GM23338 (cell line): ENCODE measurements around the gene TFDP1. TPM values are rescaled to one million over a fixed set of nuclear protein-coding genes. Genes with fewer than 3 reads are reported as not detected.

Source experiments
- ATAC-seq: fragments of 200-7000 bp; cut with Tn5 transposase; 3 replicates; pipeline ENCODE4 v1.9.1; 2020
- DNase-seq: peaks from one replicate; pipeline ENCODE4 v3.0.0-alpha.2; 2015; ENCODE audit warnings: low spot score
- H2AFZ ChIP-seq: fragments of 200-600 bp; sonication (generic); 2 replicates; pipeline ENCODE4 v1.8.0; 2016; ENCODE audit warnings: antibody characterized with exemption, mild to moderate bottlenecking, moderate library complexity
- H3F3A ChIP-seq: fragments of 200-600 bp; sonication (generic); replicated peaks from 2 replicates; pipeline ENCODE4 v1.8.0; 2017; ENCODE audit warnings: antibody characterized with exemption, mixed run types, low read depth
- H3K27ac ChIP-seq: fragments of 200-600 bp; sonication (generic); 2 replicates; pipeline ENCODE4 v1.6.1; 2016; ENCODE audit warnings: low read depth
- H3K27me3 ChIP-seq: fragments of 200-600 bp; sonication (generic); 2 replicates; pipeline ENCODE4 v1.8.0; 2016; ENCODE audit warnings: mild to moderate bottlenecking, mixed run types, moderate library complexity; ENCODE audit not compliant: insufficient read depth
- H3K36me3 ChIP-seq: fragments of 200-600 bp; sonication (generic); 2 replicates; pipeline ENCODE4 v1.8.0; 2016; ENCODE audit warnings: mild to moderate bottlenecking; ENCODE audit not compliant: insufficient read depth
- H3K4me1 ChIP-seq: fragments of 200-600 bp; sonication (generic); 2 replicates; pipeline ENCODE4 v1.8.0; 2016; ENCODE audit warnings: mild to moderate bottlenecking, moderate library complexity; ENCODE audit not compliant: insufficient read depth
- H3K4me2 ChIP-seq: fragments of 200-600 bp; sonication (generic); 2 replicates; pipeline ENCODE4 v1.7.1; 2017; ENCODE audit warnings: mixed run types
- H3K4me3 ChIP-seq: fragments of 200-600 bp; sonication (generic); 2 replicates; pipeline ENCODE4 v1.6.1; 2016; ENCODE audit warnings: mixed run types
- H3K79me2 ChIP-seq: fragments of 200-600 bp; sonication (generic); replicated peaks from 2 replicates; pipeline ENCODE4 v1.8.0; 2017; ENCODE audit warnings: mild to moderate bottlenecking; ENCODE audit not compliant: insufficient read depth
- H3K9me2 ChIP-seq: fragments of 200-600 bp; sonication (generic); 2 replicates; pipeline ENCODE4 v1.8.0; 2017; ENCODE audit not compliant: insufficient read depth
- H4K20me1 ChIP-seq: fragments of 200-600 bp; sonication (generic); replicated peaks from 2 replicates; pipeline ENCODE4 v1.8.0; 2017; ENCODE audit warnings: mild to moderate bottlenecking; ENCODE audit not compliant: insufficient read depth
- H3K27ac Mint-ChIP-seq: 2 replicates; pipeline ENCODE4 v1.8.0; 2020; ENCODE audit warnings: inconsistent platforms, mild to moderate bottlenecking, moderate library complexity, mixed read lengths
- H3K27me3 Mint-ChIP-seq: 3 replicates; pipeline ENCODE4 v1.8.0; 2022; ENCODE audit warnings: low read depth, mild to moderate bottlenecking, moderate library complexity, mixed read lengths, inconsistent platforms; ENCODE audit not compliant: insufficient read depth, poor library complexity
- H3K36me3 Mint-ChIP-seq: 3 replicates; pipeline ENCODE4 v1.8.0; 2021; ENCODE audit warnings: low read depth, mild to moderate bottlenecking, inconsistent platforms, moderate library complexity, mixed read lengths
- H3K4me1 Mint-ChIP-seq: 3 replicates; pipeline ENCODE4 v1.8.0; 2020; ENCODE audit warnings: mild to moderate bottlenecking, inconsistent platforms, mixed read lengths
- H3K4me3 Mint-ChIP-seq: 3 replicates; pipeline ENCODE4 v1.8.0; 2021; ENCODE audit warnings: moderate library complexity, mild to moderate bottlenecking, inconsistent platforms, mixed read lengths
- H3K9me3 Mint-ChIP-seq: 3 replicates; pipeline ENCODE4 v1.8.0; 2020; ENCODE audit warnings: moderate library complexity, mild to moderate bottlenecking, inconsistent platforms, mixed read lengths
- CREB1 ChIP-seq: fragments of 250-450 bp; sonication (Bioruptor Pico); IDR thresholded peaks from 2 replicates; pipeline ENCODE4 v1.5.0; 2020; ENCODE audit warnings: low read depth, mild to moderate bottlenecking, moderate library complexity
- ETS1 ChIP-seq: IDR thresholded peaks from 2 replicates; pipeline ENCODE4 v1.6.1; 2016; ENCODE audit warnings: antibody characterized with exemption
- EZH2 ChIP-seq: fragments of 200-600 bp; sonication (generic); IDR thresholded peaks from one replicate; pipeline ENCODE4 v1.8.0; 2017; ENCODE audit warnings: antibody characterized with exemption, mild to moderate bottlenecking, low read depth; ENCODE audit not compliant: unreplicated experiment
- EZH2phosphoT487 ChIP-seq: fragments of 200-600 bp; sonication (generic); IDR thresholded peaks from one replicate; pipeline ENCODE4 v1.8.1; 2018; ENCODE audit warnings: antibody characterized with exemption; ENCODE audit not compliant: unreplicated experiment
- JUNB ChIP-seq: IDR thresholded peaks from one replicate; pipeline ENCODE4 v1.6.1; 2016; ENCODE audit warnings: antibody characterized with exemption; ENCODE audit not compliant: unreplicated experiment
- NANOG ChIP-seq: IDR thresholded peaks from 2 replicates; pipeline ENCODE4 v1.6.1; 2016; ENCODE audit warnings: antibody characterized with exemption, borderline replicate concordance
- POLR2AphosphoS5 ChIP-seq: IDR thresholded peaks from 2 replicates; pipeline ENCODE4 v1.6.1; 2016; ENCODE audit warnings: antibody characterized with exemption, low read depth
- REST ChIP-seq: IDR thresholded peaks from one replicate; pipeline ENCODE4 v1.6.1; 2018; ENCODE audit warnings: antibody characterized with exemption; ENCODE audit not compliant: unreplicated experiment
- STAT1 ChIP-seq: IDR thresholded peaks from one replicate; pipeline ENCODE4 v1.6.1; 2016; ENCODE audit warnings: antibody characterized with exemption; ENCODE audit not compliant: unreplicated experiment
- ZNF114 ChIP-seq: fragments of 250-450 bp; sonication (Bioruptor Pico); IDR thresholded peaks from 2 replicates; pipeline ENCODE4 v1.5.0; 2020; ENCODE audit warnings: mild to moderate bottlenecking, moderate library complexity
- ZNF331 ChIP-seq: fragments of 250-450 bp; sonication (Bioruptor Pico); IDR thresholded peaks from 2 replicates; pipeline ENCODE4 v1.5.0; 2020; ENCODE audit warnings: low read depth, mild to moderate bottlenecking, moderate library complexity
- ZNF462 ChIP-seq: fragments of 250-450 bp; sonication (Bioruptor Pico); IDR thresholded peaks from 2 replicates; pipeline ENCODE4 v1.5.0; 2020; ENCODE audit warnings: mild to moderate bottlenecking, moderate library complexity
- polyA plus RNA-seq: library from polyadenylated mRNA; unstranded; fragments of >200 nt; fragmentation: Nextera tagmentation; extraction: Ambion mirVana; gene quantifications from 2 replicates; pipeline ENCODE4 v1.2.1, GENCODE V29; 2016
- total RNA-seq: library from RNA; depleted of rRNA; stranded (reverse); fragments of >200 nt; shearing (Covaris generic); gene quantifications from 2 replicates; pipeline ENCODE4 v1.2.3, GENCODE V29; 2014
- TF ChIP-seq, protein P1 (sequence below), 2 experiments: fragments of 200-600 bp in 1 of 2; sonication (generic) in 1 of 2; conservative IDR thresholded peaks; 2 replicates each; pipeline versions ENCODE4 v1.5.1 to v1.6.1; 2016 to 2017; ENCODE audit warnings: antibody characterized with exemption in 2 of 2, low read depth in 2 of 2, mild to moderate bottlenecking in 2 of 2, moderate library complexity in 1 of 2

Gene TFDP1
- total and polyA plus RNA-seq, 2 experiments from 2014 or later: 42.9 to 80.0 TPM

- Mint-ChIP-seq H3K27ac (no peak overlapping the region), H3K36me3 (peaks cover 88% of the 10 kb centered on the region), H3K9me3 (peaks cover under 1% of the 10 kb centered on the region; the same call in 2 of the 3 replicates), H3K27me3 (peaks cover 9% of the 10 kb centered on the region), H3K4me1 (no peaks in the 10 kb centered on the region; the same call in 2 of the 3 replicates), H3K4me3 (no peak overlapping the region)
- H3K4me3 ChIP-seq: no peak overlapping the region
- peaks cover 24% of the 10 kb centered on the region for H3K36me3 ChIP-seq
- peaks cover 3% of the 10 kb centered on the region for H4K20me1 ChIP-seq
- H3K79me2 ChIP-seq: no peaks in the 10 kb centered on the region; the same call in 1 of the 2 replicates
- H2AFZ ChIP-seq: no peak overlapping the region
- H3F3A ChIP-seq: no peaks in the 10 kb centered on the region
- DNase-seq (no peak), ATAC-seq (no peak)
- H3K27ac ChIP-seq: no peak overlapping the region
- H3K9me2 ChIP-seq: no peaks in the 10 kb centered on the region
- H3K4me1 ChIP-seq: no peaks in the 10 kb centered on the region
- H3K27me3 ChIP-seq: no peaks in the 10 kb centered on the region
- H3K4me2 ChIP-seq: no peak overlapping the region
- TF ChIP-seq STAT1 (no peak), ETS1 (no peak), NANOG (no peak), ZNF462 (CRISPR knock-in tag) (no peak), ZNF114 (CRISPR knock-in tag) (no peak), EZH2 (no peak), EZH2phosphoT487 (no peak), ZNF331 (CRISPR knock-in tag) (no peak), REST (no peak), JUNB (no peak), CREB1 (CRISPR knock-in tag) (no peak), POLR2AphosphoS5 (no peak)
- TF ChIP-seq, protein P1, sequence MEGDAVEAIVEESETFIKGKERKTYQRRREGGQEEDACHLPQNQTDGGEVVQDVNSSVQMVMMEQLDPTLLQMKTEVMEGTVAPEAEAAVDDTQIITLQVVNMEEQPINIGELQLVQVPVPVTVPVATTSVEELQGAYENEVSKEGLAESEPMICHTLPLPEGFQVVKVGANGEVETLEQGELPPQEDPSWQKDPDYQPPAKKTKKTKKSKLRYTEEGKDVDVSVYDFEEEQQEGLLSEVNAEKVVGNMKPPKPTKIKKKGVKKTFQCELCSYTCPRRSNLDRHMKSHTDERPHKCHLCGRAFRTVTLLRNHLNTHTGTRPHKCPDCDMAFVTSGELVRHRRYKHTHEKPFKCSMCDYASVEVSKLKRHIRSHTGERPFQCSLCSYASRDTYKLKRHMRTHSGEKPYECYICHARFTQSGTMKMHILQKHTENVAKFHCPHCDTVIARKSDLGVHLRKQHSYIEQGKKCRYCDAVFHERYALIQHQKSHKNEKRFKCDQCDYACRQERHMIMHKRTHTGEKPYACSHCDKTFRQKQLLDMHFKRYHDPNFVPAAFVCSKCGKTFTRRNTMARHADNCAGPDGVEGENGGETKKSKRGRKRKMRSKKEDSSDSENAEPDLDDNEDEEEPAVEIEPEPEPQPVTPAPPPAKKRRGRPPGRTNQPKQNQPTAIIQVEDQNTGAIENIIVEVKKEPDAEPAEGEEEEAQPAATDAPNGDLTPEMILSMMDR (conservative IDR thresholded peaks at IDR 0.05; ENCODE audit: low read depth in 2 of 2): no peak
These were observed 51.9 kb downstream of the TFDP1 start for GRCh38 chr13:113636266-113636963.
